ENCODE results near the gene NPY4R2.
"Not testable (repeated sequence)": the region's sequence is repeated elsewhere in the genome, so short reads cannot be mapped to it uniquely, and the experiment has no call there.

GRCh38 chr10:47964280-47965063 lies 46.0 kb downstream of the NPY4R2 start:
- not testable (repeated sequence) for TF ChIP-seq POLR2A (IDR thresholded peaks at IDR 0.05); CTCF (IDR thresholded peaks at IDR 0.05 in 8 of 11, conservative IDR thresholded peaks at IDR 0.05 in 3 of 11); POLR2AphosphoS5 (IDR thresholded peaks at IDR 0.05)

All from spleen (tissue), 7 donors.